Sigmoid colon (tissue), 4 donors: ENCODE measurements around the gene UROD.

ENCODE experiments used
- POLR2A ChIP-seq, 2 donors: fragments of 450-650 bp; IDR thresholded peaks; one replicate each; pipeline ENCODE4 v1.6.1; 2016; ENCODE audit warnings: antibody characterized with exemption in 2 of 2, mild to moderate bottlenecking in 2 of 2, moderate library complexity in 2 of 2
- POLR2AphosphoS5 ChIP-seq, 4 donors: sonication (generic); formaldehyde crosslinking; IDR thresholded peaks; one replicate each; pipeline ENCODE4 v1.6.1; 2017; ENCODE audit warnings: antibody characterized with exemption in 4 of 4
- TF ChIP-seq, protein P1 (sequence below), 4 experiments: fragments of 450-650 bp in 3 of 4; fragments of 200-600 bp in 1 of 4; IDR thresholded peaks; one replicate each; pipeline ENCODE4 v1.5.1; 2016 to 2019; ENCODE audit warnings: antibody characterized with exemption in 4 of 4, mild to moderate bottlenecking in 3 of 4, moderate library complexity in 2 of 4

DNA sequence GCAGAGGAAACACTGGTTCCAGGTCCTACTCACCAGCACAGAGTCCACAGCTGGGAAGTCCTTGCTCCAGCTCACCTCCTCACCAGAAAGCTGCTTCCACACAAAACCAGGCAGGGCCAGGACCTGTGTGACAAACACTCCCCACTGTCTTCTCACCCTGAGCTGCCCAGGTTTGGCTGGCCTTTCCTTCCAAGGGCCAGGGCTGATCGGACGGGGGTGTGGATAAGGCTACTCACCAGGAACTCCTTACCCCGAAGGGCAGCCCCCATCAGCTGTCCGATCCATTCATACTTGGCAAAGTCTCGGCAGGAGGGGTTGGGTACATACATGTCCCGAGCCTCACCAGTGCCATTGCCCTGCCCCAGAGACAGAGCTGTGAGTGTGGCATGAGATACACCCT is 6.3 kb upstream of the UROD start:
- TF ChIP-seq POLR2AphosphoS5 (IDR thresholded peaks at IDR 0.05) (no peak), POLR2A (IDR thresholded peaks at IDR 0.05) (no peak)
- TF ChIP-seq, protein P1, sequence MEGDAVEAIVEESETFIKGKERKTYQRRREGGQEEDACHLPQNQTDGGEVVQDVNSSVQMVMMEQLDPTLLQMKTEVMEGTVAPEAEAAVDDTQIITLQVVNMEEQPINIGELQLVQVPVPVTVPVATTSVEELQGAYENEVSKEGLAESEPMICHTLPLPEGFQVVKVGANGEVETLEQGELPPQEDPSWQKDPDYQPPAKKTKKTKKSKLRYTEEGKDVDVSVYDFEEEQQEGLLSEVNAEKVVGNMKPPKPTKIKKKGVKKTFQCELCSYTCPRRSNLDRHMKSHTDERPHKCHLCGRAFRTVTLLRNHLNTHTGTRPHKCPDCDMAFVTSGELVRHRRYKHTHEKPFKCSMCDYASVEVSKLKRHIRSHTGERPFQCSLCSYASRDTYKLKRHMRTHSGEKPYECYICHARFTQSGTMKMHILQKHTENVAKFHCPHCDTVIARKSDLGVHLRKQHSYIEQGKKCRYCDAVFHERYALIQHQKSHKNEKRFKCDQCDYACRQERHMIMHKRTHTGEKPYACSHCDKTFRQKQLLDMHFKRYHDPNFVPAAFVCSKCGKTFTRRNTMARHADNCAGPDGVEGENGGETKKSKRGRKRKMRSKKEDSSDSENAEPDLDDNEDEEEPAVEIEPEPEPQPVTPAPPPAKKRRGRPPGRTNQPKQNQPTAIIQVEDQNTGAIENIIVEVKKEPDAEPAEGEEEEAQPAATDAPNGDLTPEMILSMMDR (IDR thresholded peaks at IDR 0.05) = no peak
